NCI-H146 treated with DMSO at 0.1 percent for 48 hours (cell line): ENCODE measurements around the gene PPP1R3E.

Experiments
- DNase-seq: peaks from one replicate; lab custom pipeline; 2025; ENCODE audit not compliant: unreplicated experiment; lab: John Stamatoyannopoulos, UW

The PPP1R3E gene

GRCh38 chr14:23322568-23323517, 20.2 kb upstream of the PPP1R3E start:
- DNase-seq = no peak

DNA sequence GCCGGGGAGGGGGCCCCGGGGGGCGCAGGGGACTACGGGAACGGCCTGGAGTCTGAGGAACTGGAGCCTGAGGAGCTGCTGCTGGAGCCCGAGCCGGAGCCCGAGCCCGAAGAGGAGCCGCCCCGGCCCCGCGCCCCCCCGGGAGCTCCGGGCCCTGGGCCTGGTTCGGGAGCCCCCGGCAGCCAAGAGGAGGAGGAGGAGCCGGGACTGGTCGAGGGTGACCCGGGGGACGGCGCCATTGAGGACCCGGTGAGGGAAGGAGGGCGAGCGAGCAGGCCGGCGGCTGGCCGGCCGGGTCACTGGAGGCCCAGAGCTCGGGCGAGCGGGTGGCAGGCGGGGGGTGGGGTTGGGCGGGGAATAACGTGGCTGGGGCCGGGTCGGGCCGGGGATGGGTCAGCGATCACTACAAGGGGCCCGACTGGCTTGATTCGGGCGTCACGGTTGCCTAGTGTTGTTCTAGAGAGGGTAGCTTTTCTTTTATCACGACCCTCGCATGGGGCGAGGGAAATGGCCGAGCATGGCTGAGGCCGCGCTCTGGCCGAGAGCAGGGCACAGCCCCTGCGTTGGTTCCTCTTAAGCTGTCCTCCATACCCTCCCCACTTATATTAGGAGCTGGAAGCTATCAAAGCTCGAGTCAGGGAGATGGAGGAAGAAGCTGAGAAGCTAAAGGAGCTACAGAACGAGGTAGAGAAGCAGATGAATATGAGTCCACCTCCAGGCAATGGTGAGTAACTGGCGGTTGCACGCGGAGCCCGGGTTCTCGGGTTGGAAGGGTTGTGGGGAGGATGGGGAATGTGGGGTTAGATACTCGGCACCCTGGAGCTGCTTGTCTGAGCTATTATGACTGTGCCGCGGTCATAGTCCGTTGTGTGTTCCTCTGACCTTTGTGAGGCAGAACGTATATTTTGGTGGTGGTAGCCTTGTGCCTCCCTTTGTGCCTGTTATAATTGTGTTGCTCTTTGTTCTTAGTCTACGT, 19.2 kb upstream of the PPP1R3E start:
- peak; percentile 20 for DNase-seq

DNA sequence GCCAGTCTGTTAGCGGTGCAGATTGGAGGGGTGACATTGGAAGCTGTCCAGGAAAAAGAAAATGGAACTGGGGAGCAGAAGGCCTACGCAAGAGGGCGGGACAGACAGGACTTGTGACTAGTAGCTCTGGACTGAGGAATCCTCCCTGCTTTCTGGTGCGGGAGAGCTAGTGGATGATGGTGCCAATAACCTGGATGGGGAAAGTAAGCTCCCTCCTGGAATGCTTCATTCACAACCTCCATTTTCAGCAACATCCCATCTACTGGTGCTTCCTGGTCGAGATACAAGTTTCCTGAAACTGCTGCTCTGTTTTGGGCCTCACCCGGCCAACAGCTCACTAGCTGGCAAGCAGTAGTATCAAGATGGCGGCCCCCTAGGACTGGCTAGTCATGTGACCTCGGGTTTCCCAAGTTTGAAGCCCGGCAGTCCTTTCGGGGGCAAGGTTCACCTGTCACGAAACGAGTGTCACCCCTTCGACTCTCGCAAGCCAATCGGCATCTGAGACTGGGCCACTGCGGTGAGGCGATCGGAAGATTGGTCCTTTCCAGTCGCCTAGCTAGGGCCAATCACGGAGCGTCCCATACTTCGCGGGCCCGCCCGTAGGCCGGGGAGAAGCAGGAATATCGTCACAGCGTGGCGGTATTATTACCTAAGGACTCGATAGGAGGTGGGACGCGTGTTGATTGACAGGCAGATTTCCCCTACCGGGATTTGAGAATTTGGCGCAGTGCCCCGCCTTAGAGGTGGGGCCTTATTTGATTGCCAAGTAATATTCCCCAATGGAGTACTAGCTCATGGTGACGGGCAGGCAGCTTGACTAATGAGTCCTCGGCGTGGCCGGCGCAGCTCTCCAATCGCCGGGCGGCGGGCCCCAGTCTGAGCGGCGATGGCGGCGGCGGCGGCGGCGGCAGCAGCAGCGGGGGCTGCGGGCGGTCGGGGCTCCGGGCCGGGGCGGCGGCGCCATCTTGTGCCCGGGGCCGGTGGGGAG, 18.2 kb upstream of the PPP1R3E start, which contains the start of gene PABPN1:
TSS of gene PABPN1 (plus strand) at position 874 of the 988 bp plus-strand sequence. CDS start at position 887, 13 bp downstream.
- DNase-seq = peak; percentile 99

DNA sequence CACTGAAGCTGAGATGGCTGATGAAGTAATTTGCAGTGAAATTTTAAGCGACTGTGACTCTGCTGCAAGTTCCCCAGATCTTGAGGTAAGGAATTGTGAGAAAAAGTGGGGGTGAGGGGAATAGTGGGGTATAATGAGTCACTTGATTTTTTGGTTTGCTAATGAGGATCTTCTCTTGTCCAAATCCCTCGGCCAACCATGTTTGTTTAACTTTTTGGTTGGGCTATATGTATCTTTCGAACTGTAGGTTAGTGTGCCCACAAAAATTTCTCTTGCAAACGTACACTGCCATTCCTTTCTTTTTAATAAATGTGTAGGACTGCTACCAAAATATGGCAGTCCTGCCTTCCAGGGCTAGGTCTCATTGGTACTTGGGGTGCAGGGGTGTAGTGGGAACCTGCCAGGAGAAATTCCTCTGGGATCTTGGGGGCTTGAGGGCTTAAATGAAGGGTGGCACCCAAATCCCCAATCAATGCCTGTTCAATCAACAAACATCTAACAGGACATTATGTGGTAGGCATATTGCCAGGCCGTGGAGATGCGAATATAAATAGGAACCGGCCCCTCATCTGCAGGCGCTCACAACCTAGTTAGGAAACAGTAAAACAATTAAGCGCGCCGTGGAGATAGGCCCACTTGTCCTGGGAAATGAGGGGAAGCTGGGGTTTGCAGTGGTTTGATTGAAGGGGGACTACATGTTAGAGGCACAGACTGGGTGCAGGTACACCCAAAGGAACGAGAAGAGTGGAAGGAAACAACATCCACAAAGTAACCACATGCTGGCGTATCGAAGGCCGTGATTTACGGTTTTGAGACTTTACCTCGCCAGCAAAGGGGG, 17.3 kb upstream of the PPP1R3E start:
- no peak for DNase-seq

- no peak for DNase-seq
These were observed 13.6 kb upstream of the PPP1R3E start for GRCh38 chr14:23316300-23316699.

DNA sequence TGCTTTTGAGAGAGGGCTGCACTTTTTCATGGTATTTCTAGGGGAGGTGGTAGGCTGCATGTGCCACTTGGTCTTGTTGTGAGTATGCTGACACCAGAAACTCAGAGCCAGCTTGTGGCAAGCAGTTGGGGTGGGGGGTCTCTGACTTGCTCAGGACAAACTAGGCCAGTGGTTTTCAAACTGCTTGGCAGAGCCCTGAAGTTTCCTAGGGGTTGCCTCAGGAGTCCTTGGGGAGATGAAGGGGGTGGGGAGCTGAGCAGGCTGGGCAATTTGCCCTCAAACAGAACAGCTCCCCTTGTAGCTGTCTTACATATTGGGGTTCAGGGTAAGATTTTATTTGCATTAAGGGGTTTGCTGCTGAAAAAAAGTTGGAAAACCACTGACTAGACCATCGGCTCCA, 7.9 kb upstream of the PPP1R3E start:
- DNase-seq = no peak

GRCh38 chr14:23308721-23309445, 6.2 kb upstream of the PPP1R3E start:
- no peak for DNase-seq

DNA sequence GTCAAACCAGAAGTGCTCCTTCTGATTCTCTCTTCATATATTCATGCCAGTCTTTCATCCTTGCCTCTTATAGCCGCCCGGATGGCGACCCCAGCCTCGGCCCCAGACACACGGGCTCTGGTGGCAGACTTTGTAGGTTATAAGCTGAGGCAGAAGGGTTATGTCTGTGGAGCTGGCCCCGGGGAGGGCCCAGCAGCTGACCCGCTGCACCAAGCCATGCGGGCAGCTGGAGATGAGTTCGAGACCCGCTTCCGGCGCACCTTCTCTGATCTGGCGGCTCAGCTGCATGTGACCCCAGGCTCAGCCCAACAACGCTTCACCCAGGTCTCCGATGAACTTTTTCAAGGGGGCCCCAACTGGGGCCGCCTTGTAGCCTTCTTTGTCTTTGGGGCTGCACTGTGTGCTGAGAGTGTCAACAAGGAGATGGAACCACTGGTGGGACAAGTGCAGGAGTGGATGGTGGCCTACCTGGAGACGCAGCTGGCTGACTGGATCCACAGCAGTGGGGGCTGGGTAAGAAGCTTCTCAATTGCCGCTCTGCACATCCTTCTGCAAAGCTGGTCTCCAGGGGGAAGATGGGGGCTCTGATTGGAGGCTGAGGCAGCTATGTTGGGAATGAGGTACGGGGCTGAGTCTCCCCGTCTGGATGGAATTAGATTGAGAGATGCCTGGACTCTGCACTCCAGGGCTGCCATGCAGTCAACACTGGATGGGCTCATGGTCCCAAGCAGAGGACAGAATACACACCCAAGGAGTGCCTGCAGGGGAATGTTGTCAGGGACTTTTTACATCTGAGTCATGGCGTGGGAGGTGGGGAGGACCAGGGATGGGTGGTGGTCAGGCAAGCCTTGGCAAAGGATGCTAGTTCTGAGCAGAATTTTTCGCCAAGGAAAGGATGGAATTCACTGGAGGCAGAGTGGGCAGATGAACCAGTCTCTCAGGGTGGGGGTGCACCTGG, 5.3 kb upstream of the PPP1R3E start:
- no peak for DNase-seq

DNA sequence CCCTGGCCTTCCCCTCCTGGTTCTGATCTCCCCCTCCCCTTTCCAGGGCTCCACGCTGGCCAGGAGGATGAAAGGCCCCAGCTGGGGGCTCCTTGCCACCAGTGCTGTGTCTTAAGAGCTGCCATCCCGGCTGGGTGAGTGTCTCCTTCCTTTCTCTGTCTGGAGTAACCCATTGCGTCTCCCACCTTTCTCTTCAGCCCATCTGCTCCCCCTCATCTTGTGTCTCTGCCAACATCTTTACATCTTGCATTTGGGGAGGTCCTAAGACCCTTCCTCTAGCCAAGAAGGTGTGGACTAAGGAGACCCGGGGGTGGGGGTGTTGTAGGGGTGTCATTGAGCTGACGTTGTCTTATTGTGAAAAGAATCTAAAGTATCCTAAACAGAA, 4.5 kb upstream of the PPP1R3E start:
- DNase-seq = no peak

DNA sequence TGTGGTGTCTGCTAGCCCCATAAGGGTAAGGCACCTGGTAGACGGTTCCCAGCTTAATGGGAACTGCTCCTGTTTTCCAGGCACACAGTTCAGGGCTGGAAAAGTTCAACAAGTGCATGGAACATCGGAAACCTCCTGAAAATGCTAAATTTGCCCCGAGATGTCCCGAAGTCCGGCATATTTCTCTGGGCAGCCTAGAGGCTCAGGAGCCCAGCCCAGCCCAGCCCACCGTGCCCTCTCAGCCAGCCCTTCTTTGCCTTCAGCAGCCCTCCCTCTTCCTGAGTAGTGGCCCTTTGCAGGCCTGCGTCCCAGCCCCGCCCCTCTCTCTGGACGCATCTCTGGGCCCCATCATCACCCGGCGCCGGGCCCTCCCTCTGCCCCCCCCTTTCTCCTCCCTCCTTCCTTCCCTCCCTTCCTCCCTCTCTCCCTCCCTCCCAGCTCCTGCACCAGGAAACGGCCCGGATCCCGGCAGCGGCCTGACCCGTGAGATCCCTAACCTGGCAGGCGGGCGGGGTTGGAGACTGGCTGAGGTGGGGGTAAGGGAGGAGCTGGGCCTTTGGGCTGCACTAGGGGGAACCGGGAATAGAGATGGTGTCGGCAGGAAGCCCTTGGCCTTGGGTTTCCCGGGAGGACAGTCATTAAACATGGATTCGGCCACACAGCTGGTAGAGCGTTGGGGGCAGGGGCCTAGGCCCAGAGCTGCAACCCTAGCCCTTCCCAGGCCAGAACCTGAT, 3.9 kb upstream of the PPP1R3E start, which contains the start of gene BCL2L2:
TSS of gene BCL2L2 (plus strand) at position 422 of the 734 bp plus-strand sequence. CDS start 935 bp downstream, outside the sequence.
- peak; percentile 84 for DNase-seq

GRCh38 chr14:23301969-23302289, 730 bp downstream of the PPP1R3E start:
- no peak for DNase-seq

GRCh38 chr14:23301288-23301968, 1.2 kb downstream of the PPP1R3E start:
- peak; percentile 90 for DNase-seq

GRCh38 chr14:23300687-23301223, 1.9 kb downstream of the PPP1R3E start:
- DNase-seq = peak; percentile 12

GRCh38 chr14:23299986-23300686, 2.5 kb downstream of the PPP1R3E start:
- no peak for DNase-seq

GRCh38 chr14:23299211-23299957, 3.3 kb downstream of the PPP1R3E start:
- DNase-seq = no peak
